RKO (cell line): ENCODE data around the gene SLC25A25.
"Not testable (repeated sequence)": the region's sequence is repeated elsewhere in the genome, so short reads cannot be mapped to it uniquely, and the experiment has no call there.

Source experiments
- DNase-seq: peaks from one replicate; pipeline ENCODE4 v3.0.0-alpha.2; 2016; ENCODE audit warnings: low spot score

The SLC25A25 gene

DNA sequence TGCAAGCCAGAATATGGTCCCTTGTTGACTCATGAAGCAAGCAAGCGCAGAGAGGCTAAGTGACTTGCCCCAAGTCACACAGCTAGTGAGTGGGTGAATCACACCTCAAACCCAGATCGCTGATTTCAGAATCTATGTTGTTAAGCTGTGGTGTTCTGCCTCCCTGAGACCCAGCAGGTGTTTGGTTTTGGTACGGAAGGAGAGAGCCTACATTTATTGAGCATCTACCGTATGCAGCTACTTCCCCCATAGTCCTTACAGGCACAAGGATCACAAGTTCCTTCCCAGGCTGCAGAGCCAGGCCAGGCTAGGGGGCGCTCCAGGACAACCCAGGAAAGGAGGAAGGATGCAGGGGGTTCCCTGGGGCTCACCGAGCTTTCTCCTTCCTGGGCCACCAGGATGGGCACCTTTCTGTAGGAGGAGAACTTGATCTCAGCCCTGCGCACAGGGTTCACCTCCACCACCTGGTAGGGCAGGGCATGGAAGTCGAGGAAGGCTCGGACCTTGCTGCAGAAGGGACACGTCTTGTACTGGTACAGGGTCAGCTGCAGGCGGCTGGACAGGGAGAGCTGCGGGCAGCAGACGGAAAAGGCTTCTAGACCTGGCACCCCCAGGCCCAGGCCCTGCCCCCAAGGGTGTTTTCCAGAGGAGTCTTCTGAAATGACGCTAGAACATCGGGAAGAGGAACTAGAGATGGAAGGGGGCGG lies 57.0 kb downstream of the SLC25A25 start:
- DNase-seq = peak; percentile 73

DNA sequence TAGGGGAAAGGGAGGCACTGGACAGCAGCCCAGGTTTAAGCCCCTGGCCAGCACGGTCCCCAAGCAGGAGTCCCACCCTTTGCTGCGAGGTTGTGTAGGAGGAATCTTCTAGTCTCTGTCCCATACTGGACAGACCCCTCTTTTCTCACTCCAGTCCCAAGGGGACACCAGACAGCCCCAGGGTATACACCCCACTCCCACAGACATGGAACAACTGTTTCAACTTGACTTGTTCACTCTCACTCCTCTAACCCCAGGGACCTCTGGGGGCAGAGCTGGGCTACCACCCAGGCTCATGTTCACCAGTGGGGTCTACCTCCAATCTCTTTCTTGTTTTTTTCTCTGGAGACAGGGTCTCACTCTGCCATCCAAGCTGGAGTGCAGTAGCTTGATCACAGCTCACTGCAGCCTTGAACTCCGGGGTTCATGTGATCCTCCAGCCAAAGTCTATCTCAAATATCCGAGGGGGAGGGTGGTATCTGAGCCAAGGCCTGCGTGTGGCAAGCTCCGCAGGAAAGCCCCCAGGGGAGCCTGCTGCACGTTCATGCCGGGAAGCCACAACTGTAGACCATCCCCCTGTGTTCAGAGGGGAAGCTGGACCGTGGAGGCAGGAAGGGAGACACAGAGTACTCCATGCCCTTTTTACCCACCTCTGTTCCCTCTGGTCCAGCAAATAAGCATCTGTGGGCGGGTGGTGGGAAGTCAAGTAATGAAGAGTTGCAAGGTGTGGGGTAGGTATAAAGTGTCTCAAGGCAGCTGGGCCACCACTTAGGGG lies 57.7 kb downstream of the SLC25A25 start:
- no peak for DNase-seq

DNA sequence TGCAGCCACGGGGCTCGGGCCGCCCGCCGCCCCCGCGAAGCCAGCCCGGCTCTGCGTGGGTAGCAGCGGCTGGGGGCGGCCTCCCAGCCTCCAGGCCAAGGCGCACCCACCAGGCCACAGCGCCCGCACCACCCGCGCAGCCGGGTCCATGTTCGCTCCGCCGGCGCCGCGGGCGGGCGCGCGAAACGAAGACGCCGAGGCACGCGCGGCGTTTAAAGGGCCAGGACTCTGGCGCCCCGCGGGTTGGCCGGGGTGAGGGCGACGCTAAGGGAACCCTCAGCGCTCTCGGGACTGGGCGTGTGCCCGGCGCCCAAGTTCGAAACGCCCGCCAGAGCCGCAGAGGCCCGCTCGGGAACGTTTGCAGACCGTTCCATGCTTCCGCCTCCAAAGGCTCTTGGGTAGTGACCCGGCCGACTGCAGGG lies 59.5 kb downstream of the SLC25A25 start, which contains the start of gene PTGES2:
PTGES2 (minus strand) TSS at position 162 of the 422 bp plus-strand sequence; CDS start at position 150, 12 bp downstream.
- DNase-seq = peak; percentile 91

DNA sequence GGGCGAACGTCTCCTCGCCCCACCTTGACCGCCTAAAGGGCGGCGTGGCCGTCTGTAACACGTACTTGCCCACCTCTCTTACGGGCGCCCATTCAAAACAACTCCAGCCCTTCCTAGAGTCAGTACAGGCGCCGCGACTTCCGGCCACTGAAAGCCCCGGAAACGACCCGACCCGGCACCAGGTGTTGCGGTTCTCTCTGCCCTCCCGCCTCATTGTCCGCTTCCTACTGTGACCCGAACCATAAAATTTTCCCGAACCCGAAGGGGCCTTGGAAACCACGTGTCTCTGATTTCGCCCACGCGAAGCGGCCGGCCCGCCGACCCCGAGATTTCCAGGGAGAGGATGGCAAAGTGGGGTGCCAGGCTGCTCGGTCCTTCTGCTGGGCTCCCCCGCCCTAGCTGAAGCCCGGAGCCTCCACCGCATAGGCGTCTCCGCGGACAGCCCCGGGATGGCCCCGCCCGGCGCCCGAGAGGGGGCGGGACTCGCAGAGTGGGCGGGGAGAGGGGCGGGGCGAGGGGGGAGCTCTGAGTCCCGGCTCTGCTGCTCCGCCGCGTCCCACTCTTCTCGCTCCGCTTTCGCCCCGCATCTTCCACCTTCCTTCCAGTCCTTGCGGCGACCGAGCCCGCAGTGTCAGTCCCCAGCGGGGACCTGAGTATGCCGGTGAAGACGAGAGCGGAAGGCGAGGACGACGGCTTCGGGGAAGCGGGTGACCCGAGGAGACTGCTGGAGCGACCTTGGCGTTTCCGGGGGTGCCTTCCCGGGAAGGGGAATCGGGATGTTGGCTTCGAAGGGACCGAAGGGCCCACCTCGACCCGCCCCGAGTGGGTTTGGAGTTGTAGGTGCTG lies 60.2 kb downstream of the SLC25A25 start:
- peak; percentile 97 for DNase-seq

DNA sequence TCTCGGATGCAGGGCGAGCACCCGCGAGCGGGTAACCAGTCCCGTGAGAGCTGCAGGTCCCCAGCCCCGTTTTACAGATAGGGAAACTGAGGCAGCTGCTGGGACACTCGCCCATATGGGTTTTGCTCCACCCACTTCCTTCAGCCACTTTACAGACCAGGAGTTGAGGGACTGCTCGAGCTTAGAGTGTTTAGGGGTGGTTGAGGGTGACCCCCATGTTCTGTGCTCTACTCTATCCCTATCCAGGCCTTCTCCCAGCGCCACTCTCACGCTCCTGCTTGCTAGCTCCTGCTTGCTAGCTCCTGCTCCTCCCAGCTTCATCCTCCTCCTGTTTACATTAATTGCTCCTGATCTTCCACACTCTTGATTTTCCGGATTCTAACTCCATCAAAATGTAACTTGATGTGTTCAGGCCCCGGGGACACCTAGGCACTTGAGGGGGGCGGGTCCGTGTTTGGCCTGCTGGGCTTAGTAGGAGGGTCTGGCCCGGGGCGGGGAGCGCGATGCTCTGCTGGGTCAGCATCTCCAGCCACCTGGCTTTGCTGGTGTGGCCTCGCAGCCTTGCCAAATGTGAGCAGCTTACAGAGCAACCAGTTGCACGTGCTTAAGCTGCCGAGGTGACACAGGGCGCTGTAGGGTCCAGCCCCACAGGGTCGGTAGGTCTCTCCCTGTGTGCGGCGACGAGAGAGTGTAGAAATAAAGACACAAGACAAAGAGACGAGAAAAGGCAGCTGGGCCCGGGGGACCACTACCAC lies 61.0 kb downstream of the SLC25A25 start:
- DNase-seq = peak; percentile 68

DNA sequence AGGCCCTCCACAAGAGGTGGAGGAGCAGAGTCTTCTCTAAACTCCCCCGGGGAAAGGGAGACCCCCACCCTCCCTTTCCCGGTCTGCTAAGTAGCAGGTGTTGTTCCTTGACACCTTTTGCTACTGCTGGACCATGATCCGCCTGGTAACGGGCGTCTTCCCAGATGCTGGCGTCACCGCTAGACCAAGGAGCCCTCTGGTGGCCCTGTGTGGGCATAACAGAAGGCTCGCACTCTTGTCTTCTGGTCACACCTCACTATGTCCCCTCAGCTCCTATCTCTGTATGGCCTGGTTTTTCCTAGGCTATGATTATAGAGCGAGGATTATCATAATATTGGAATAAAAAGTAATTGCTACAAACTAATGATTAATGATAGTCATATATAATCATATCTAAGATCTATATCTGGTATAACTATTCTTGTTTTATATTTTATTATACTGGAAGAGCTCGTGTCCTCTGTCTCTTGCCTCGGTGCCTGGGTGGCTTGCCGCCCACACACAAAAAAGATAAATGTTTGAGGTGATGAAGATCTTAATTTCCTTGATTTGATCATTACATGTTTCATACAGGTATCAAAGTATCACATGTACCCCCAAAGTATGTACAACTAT lies 62.1 kb downstream of the SLC25A25 start:
- DNase-seq = not testable (repeated sequence)

DNA sequence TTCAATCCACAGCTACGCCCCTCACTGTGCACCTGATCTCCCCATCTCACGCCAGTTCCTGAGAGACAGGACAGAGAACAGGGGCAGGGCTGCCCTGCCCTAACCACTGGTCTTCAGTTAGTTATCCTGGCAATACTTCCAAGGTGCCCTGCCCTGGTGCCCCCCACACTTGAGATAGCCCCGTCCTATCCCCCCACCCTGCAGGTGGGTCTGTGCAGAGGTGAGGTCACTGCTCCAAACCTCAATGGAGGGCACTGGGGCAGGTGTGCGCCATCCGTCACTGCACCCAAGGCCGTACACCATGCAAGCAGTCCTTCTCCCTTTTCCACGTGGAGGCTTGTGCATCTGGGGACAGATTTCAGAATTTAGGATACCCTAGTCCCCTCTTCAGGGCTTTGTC lies 62.6 kb downstream of the SLC25A25 start:
- not testable (repeated sequence) for DNase-seq

DNA sequence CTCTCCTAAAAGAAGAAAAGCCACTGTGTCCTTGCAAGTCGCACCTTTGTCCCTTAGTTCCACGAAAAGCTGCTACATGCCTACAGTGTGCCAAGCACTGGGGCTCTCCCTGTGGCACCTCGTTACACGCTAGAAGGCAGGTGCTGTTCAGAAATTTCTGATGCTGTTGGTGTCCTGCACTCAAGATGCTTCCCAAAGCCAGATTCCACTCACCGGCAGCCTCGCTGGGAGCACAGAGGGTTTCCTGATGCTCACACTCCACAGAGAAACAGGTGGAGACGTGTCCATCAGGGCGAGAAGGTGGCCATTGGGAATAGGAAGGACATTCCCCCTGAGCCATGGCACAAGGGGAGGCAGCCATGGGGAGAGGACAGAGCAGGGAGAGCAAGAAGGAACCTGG lies 63.3 kb downstream of the SLC25A25 start:
- DNase-seq = not testable (repeated sequence)

DNA sequence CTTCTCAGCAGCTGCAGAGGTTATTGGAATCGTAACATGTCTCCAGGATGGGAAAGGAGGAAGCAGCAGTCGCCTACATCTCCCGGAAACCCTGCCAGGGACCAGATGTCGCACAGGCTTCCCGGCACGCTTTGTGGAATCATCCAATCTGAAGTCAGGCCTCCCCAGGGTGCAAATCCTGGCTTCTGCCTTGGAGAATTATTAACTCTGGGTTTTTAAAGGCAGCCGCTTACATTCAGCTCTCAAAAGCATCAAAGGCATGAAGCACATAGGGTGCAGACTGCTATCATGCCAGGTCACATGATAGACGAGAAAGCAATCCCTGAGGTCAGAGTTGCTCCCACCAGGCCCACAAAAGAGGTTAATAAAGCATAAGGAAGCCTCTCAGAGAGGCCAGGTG lies 64.1 kb downstream of the SLC25A25 start:
- DNase-seq = not testable (repeated sequence)

DNA sequence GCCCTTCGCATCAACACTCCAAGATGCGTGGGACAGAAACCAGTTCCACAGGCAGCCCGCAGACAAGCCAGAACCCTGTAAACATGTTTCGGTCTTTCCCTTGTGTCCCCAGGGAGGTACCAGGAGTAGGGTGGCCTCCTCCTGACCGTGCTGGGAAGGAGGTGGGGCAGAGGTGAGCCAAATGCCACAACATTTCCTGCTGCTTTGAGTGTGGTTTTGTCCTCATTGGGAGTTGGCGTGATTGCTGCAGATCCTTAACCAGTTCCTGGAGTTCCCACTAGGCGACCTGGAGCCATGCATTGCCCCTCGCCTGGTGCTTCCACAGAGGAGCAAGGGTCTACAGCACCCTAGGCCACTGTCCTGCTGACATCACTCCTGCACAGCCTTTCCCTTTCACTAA lies 67.5 kb downstream of the SLC25A25 start:
- DNase-seq = not testable (repeated sequence)

DNA sequence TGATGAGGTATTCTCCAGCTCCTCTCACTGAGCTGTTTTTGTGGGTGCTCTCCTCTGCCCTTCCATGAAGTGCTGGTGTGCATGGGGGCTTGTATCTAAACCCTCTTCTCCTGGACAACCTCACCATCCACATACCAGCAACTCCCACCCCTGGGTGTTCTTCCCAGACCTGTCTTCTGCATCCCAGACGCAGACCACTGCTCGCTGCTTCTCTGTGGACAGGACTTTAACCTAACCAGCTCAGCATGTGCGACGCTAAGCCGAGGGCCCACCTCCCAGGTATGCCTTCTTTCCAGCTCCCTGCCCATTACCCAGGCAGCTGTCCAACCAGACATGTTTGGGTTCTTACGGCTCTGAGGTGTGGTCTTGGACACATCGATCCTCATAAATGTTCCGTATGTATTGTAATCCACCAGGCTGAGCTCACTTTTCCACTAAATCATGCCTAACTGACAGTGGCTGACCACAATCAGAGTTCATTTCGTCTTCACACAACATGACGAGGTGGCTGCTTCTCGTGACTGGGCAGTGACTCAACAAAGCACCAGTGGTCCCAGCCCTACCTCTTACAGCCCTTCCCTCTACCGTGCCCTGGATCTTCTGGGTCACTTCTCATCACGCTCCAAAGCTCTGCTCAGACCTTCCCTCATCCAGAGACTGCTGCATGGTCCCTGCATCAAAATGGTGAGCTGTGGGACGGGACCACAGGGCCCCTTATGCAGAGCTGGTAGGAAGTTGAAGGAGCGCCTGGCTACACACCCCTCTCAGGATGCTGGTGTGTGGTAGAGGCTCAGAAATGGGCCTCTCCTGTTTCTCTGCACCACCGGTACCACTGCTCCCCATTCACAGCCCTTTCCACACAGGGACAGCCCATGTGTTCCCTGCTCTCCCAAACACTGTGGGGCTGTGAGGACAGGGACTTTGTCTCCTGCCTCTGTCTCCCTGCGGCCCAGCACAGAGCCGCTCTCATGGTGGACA lies 69.1 kb downstream of the SLC25A25 start:
- DNase-seq = peak; percentile 74

DNA sequence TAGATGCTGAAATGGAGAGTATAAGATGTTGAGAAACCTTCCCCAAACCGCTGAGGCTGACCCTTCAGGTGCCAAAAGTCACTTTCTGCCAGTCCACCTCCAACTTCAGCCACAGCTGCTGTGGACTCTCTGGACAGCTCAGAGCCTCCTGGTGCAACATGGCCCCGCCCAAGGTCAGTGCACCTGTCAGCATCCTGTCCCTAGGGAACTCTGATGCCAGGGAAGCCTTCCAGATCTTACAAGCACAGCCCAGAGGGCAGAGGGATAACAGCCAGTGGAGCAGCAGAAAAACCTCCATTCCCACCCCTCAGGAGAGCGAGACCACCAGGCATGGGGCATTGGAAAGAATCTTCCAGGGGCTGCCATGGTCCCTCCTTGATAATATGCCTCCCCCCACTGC lies 70.0 kb downstream of the SLC25A25 start:
- DNase-seq = no peak

DNA sequence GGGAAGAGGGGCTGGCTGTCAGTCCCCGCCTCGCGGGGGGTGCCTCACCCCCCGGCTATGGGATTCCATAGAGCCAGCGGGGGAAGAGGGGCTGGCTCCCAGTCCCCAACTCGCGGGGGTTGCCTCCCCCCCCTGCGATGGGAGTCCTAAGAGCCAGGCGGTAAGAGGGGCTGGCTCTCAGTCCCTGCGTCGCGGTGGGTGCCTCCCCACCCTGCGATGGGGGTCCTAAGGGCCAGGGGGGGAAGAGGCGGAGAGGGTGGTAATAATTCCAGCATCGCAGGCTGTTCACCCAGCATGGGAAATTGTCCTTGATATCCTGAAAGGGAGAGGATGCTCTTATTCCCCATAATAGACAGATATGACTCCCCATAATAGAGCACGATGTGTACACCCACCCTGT lies 71.6 kb downstream of the SLC25A25 start:
- DNase-seq = no peak

DNA sequence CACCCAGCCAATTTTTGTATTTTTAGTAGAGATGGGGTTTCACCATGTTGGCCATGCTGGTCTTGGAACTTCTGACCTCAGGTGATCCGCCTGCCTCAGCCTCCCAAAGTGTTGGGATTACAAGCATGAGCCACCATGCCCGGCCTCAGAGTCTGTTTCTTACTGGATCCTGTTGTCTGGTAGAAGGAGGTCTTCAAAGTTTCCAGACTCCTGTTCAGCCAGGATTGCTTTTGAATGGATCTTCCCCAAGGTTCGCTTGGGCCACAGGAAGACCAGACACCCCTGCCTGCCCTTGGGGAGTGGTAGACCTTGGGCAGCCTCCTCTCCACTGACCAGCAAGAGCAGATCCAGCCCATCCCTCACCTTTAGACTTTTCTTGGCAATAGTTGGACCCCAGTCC lies 73.6 kb downstream of the SLC25A25 start:
- no peak for DNase-seq

DNA sequence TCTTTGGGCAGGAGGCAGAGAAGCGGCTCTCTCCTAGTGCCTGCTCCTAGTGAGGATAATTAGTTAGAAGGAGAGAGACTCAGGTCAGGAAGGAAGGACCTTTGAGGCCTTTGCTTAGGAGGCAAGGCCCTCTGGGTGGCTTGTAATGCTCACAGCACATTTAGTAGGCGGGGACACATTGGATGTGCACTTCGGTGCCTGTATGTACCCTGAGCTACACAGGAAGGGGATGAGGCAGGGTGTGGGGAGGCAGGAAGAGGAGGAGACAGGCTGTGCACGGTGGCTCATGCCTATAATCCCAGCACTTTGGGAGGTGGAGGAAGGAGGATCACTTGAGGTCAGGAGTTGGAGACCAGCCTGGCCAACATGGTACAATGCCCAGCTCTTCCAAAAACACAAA lies 74.0 kb downstream of the SLC25A25 start:
- DNase-seq = no peak

DNA sequence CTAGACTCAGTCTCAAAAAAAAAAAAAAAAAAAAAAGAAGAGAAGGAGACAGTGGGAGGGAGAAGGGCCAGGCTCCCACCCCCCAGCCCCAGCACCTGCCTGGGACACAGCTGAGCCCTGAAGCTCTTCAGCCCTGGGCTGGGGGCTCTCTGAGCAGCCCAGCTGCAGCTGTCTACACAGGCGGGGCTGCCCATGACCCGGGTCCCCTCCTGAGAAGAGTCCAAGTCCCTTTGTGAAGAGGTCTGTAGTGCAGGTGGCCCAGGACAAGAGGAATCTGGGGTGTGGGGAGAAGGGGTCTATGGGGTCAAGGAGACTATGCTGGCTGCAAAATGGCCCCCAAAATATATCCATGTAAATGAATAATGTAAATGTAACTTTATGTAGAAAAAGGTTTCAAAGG lies 74.6 kb downstream of the SLC25A25 start:
- DNase-seq = no peak

DNA sequence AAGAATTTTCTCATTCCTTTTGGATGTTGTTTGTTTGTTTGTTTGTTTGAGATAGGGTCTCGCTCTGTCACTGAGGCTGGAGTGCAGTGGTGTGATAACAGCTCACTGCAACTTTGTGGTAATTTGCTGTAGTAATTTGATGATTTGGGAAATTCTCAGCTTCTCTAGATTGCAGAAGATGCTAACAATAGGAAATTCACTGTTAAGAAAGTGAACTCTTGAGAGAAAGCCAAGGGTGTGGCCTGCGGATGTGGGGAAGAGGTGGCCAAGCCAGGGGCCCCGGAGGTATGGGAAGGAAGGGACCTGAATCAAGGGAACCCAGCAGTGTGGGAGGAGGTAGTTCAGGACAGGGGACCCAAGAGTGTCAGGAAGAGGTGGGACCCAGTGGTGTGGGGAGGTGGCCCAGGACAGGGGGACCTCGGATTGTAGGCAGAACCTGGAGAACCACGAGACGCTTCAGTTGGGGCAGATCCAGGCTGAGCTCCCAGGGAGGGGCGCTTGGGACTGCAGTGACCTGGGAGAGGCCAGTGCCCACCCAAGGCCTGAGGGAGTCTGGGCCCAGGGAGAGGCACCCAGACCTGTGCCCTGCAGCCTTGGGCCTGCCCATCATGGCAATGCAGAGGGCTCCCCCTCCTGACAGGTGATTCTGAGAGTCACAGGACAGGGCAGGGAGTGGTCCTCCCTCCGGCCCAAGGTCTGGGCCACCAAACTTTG lies 75.7 kb downstream of the SLC25A25 start:
- DNase-seq = no peak

DNA sequence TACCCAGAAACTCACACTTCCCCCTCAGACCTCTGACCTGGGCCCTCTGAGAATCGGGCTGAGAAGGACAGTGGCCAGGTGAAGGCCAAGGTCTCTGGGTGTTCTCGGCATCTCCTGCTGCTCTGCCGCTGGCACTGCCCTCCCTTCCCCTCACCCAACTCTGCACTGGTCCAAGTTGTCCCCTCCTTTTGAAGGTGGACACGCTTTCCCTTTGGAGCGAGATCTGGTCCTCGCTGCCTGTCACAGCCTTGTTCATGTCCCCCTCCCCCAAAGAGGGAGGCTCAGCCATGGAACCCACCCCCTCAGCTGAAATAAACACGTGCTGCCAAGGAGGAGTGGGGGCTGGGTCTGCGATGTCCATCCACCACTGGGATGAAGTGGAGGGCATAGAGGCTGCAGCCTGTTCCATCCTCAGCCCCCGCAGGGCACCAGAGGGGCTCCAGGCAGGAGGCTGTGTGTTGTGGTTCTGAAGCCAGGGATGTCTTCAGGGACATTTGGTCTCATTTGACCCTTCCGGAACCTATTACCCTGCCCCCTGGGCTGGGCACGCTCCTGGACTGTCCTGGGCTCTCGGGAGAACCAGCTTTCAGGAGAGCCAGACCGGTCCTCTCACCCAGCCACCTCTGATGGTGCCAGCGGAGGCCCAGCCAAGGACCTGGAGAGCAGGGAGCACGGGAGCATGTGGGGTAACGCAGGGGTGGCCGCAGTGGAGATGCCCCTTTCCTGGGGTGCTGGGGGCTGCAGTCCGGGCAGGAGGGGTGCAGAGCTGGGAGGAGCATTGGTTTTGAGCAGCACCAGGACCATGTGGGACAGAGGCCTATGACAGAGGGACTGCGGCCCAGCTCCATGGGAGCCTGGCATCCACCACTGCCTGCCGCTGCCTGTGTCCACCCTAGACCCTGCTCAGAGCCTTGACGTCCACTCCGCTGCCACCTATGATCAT lies 76.5 kb downstream of the SLC25A25 start:
- no peak for DNase-seq
